Measurements from ENCODE around the gene INO80E.

DNA sequence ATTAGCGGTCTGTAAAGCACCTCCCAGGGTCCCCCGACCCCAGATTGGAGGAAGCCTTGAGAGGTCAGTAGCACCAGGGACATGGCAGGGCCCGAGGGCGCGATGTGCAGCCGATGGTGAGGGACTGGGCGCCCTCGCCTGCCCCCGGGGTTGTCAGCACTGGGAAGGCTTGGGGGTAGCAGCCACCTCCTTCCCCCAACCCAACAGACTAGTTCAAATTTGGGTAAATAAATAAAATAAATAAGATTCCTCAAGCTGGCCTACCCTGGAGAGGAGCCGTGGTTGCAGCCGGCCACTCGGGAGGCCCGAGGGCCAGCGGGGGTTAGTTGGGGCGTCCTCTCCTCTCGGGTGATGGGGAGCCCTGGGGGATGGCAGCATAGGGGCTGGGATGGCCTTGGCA is 28.4 kb downstream of the INO80E start:
- TF ChIP-seq, protein P1, sequence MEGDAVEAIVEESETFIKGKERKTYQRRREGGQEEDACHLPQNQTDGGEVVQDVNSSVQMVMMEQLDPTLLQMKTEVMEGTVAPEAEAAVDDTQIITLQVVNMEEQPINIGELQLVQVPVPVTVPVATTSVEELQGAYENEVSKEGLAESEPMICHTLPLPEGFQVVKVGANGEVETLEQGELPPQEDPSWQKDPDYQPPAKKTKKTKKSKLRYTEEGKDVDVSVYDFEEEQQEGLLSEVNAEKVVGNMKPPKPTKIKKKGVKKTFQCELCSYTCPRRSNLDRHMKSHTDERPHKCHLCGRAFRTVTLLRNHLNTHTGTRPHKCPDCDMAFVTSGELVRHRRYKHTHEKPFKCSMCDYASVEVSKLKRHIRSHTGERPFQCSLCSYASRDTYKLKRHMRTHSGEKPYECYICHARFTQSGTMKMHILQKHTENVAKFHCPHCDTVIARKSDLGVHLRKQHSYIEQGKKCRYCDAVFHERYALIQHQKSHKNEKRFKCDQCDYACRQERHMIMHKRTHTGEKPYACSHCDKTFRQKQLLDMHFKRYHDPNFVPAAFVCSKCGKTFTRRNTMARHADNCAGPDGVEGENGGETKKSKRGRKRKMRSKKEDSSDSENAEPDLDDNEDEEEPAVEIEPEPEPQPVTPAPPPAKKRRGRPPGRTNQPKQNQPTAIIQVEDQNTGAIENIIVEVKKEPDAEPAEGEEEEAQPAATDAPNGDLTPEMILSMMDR (IDR thresholded peaks at IDR 0.05; ENCODE audit: extremely low read depth in 1 of 2, insufficient read depth in 1 of 2, low read depth in 1 of 2, low read length in 2 of 2), result no peak
- no peak for TF ChIP-seq JUN (IDR thresholded peaks at IDR 0.05; ENCODE audit: borderline replicate concordance, insufficient read depth, insufficient read length, low read depth)
- TF ChIP-seq, protein P2, sequence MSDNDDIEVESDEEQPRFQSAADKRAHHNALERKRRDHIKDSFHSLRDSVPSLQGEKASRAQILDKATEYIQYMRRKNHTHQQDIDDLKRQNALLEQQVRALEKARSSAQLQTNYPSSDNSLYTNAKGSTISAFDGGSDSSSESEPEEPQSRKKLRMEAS (IDR thresholded peaks at IDR 0.05; ENCODE audit: insufficient read depth, insufficient read length), result no peak
- no peak for TF ChIP-seq POLR2A (IDR thresholded peaks at IDR 0.05; ENCODE audit: low read depth, low read length)
- no peak for TF ChIP-seq EZH2 (IDR thresholded peaks at IDR 0.05; ENCODE audit: borderline replicate concordance, low read depth, low read length, severe bottlenecking)
- no peak for TF ChIP-seq POLR2AphosphoS5 (IDR thresholded peaks at IDR 0.05; ENCODE audit: insufficient read depth, low read depth, low read length)
- TF ChIP-seq FOS (IDR thresholded peaks at IDR 0.05; ENCODE audit: borderline replicate concordance, insufficient read depth, low read length), result no peak
- TF ChIP-seq MYC (IDR thresholded peaks at IDR 0.05; ENCODE audit: low read depth, low read length), result no peak

Data from endothelial cell of umbilical vein (primary cell).